ENCODE measurements around the gene GDPD3.
A peak's percentile ranks its signal among the peaks of the same experiment; 100 is the strongest.

The GDPD3 gene

DNA sequence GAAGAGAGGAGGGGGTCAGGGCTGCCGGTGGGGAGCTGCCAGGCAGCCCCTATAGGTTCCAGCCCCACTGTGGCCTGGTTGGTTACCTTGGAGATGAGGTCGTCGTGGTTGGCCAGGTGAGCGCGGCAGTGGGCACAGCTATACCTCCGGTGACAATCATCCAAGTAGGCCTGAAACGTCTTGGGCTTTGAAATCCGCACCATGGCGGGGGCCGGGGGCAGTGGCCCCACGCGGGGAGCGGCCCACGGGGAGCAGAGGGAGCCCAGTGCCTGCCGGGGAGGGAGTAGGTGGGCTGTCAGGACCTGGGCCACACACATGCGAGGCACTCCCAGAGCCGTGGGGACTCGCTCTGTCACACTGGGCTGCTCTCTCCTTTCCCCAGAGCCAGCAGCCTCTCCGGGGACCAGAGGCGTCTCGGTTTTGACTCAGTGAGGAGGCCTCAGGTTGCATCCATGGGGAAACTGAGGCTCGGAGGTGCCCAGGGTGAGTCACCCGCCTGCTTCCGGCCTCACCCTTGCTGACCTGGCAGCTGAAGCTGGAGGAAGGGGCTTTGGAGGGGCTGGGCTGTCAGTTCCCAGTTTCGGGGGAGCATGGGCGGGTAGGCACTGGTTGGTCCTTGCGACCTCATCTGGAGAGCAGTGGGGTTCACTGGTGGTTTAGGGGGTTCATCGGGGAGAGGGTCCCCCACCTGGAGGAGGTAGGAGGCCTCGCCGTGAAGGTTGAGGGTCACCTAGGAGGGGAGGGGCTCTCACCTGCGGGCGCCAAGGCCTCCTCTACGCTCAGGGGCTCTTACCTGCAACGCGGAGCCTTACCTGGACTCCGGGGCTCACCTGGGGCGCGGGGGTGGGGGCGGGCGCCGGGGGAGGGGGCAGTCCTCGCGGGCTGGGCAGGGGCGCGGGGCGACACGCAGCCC lies 17.9 kb downstream of the GDPD3 start:
- no peak for DNase-seq (ENCODE audit: low spot score)

- DNase-seq (ENCODE audit: low spot score): no peak
These were observed 18.7 kb downstream of the GDPD3 start for GRCh38 chr16:30094541-30095165.

DNA sequence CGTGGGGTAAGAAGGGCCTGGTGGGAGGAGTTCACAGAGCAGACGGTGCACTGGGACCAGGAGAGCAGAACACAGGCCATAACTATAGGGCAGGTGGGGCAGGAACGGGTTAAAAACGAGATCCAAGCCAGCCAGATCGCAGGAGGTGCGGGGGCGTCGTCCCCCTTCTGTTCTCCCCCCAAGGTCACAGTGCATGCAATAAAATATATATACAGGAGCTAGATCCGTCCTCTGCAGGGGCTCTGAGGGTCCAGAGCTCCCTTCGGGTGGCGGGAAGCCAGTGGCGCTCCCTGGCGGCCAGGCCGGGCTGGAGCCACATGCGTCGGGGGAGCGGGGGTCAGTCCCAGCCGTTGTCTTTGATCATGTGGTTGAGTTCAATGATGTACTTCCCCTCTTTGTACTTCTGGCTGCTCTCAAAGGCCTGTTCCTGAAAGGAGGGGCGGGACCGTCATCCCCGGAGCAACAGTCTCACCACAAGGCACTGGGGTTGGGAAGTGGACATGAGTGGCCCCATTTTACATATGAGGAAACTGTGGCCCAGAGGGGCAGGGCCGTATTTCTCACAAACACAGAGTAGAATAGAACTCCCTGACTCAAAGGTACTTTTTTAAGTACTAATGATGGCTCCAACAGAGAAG lies 20.8 kb downstream of the GDPD3 start:
- no peak for DNase-seq (ENCODE audit: low spot score)

- peak; percentile 83 for DNase-seq (ENCODE audit: low spot score)
These were observed 21.6 kb downstream of the GDPD3 start, which contains the start of gene TBX6 for GRCh38 chr16:30091474-30092372. TSS of gene TBX6 (minus strand) at chr16:30091924. CDS start at chr16:30091193, 731 bp downstream.

GRCh38 chr16:30090610-30091331 lies 22.6 kb downstream of the GDPD3 start:
- no peak for DNase-seq (ENCODE audit: low spot score)

- DNase-seq (ENCODE audit: low spot score): no peak
These were observed 24.3 kb downstream of the GDPD3 start for GRCh38 chr16:30088832-30089624.

DNA sequence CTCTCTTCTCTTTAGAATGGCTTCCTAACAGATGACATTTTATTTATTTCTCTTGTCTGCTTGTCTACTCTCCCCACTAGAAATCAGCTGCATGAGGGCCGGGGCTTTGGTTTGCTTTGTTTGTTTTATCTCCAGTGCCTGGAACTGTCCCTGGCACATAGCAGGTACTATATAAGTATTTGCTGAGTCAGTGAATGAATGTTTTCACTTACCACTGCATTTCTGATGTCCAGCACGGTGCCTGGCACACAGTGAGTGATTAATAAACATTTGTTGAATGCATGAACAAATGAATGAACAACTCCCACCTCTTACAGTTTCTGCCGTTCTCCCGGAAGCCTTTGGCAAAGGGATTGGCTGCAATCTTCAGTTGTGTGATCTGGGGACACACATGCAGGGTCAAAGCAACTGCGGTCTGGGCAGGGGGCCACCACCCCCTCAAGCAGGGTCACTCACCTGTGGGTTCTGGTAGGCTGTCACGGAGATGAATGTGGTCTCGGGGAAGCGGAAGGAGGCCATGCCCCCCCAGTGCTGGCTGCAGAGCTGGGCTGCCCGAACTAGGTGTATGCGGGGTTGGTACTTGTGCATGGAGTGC lies 25.0 kb downstream of the GDPD3 start:
- no peak for DNase-seq (ENCODE audit: low spot score)

DNA sequence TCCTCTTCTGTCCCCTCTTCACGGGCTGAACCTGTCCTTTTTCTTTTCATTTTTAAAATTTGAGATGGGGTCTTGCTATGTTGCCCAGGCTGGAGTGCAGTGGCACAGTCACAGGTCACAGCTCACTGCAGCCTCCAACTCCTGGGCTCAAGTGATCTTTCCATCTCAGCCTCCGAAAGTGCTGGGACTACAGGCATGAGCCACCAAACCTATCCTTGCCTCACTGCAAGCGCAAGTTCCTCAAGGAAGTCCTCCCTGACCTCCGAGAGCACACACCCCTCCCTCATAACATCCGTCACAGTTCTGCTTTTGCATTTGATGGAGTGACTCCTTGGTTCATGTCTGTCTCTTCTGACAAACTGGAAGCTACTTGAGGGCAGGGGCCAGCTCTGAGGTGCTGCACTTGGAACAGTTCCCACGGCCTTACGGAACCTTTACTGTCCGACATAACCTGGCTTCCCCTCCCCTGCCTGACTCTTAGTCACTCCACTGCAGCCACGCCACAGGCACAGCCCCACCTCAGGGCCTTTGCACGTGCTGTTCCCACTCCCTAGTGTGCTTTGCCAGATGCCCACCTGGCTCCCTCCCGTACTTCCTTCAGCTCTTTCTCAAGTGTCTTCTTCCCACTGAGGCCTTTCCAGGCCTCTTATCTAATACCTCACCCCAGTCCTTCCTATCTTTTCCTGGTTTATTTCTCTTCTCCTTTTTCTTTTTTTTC lies 26.0 kb downstream of the GDPD3 start:
- DNase-seq (ENCODE audit: low spot score): no peak

- no peak for DNase-seq (ENCODE audit: low spot score)
These were observed 26.8 kb downstream of the GDPD3 start for GRCh38 chr16:30086291-30087140.

DNA sequence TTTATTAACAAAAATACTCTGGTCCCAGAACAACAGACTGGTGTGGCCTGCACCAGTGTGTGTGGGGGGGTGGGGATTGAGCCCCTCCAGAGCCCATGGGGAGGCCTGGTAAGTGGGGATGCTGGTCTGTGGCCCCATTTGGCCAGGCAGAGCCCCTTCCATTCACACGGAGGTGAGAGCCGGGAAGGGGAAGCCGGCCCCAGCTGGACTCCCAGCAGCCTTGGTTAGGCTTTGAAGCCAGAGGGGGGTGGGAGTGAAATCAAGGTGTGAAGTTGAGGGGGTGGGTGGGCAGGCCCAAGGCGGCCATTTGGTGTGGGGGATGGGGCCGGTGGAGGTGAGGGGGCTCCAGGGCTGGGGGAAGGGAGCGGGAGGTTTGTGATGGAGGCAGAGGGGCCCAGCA lies 27.5 kb downstream of the GDPD3 start:
- no peak for DNase-seq (ENCODE audit: low spot score)

DNA sequence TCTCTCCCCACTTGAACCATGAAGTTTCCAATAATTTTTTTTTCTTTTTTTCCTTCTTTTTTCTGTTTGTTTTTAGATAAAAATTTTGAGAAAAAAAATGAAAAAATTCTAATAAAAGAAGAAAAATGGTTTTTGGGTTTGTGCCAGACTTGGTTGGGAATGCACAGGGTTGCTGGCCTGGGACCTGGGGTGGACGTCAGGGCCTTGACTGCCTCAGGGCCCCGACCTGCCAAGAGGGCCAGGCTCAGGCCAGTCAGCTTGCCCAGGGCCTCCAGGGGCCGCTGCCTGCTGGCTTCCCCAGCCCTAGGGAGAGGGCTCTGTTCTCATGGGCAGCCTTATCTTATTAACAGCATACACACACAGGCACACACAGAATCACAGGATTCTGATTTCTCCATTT lies 28.1 kb downstream of the GDPD3 start:
- DNase-seq (ENCODE audit: low spot score): no peak

GRCh38 chr16:30084816-30085159 lies 28.5 kb downstream of the GDPD3 start:
- no peak for DNase-seq (ENCODE audit: low spot score)

DNA sequence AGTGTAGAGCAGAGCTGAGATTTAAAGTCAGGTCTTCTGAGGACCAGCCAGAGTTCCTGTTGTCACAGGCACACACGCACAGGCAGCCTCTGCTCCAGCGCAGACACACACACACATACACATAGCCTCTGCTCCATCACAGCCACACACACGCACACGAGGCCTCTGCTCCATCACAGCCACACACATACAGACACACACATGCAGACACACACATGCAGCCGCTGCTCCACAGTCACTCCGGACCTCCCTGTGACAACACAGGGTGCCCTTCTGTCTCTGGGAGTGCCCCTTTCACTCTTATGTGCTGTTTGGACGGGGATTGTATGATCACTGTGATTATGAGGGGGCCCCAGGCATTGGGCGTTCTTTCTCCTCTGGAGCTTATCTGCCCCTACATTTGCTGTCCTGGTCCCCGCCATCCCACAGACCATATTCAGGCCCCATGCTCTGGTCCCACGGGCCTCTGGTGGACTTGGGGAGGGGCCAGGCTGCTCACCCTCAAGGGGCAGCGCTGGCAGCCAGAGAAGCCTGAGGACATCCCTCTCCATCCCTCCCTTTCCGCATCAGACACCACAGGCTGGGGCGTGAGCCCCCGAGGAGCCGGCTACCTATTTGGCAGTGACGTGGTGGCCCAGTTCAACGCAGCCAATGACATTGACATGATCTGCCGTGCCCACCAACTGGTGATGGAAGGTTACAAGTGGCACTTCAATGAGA lies 29.1 kb downstream of the GDPD3 start:
- no peak for DNase-seq (ENCODE audit: low spot score)

GRCh38 chr16:30083216-30084055 lies 29.9 kb downstream of the GDPD3 start:
- no peak for DNase-seq (ENCODE audit: low spot score)

GRCh38 chr16:30082545-30083090 lies 30.7 kb downstream of the GDPD3 start:
- no peak for DNase-seq (ENCODE audit: low spot score)

DNA sequence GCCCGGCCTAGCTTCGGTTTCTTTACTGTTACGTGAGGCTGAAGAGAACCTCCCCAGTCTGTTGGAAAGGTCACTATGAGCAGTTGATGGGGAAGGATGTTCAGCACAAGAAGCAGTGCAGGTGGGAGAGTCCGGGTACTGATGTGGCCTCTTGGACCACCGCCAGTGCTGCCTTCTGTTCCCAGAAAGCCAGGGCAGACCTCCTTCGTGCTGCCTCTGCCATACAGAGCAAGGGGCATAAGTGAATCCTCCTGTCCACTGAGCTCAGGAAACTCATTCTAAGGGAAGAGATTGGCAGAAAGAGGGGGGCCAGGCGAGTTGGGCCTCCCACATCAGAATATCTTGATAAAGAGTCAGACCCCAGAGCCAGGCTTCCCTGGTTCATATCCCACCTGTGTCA lies 33.9 kb downstream of the GDPD3 start:
- no peak for DNase-seq (ENCODE audit: low spot score)

All from cerebellar cortex (tissue), 1 donor.